Mucosa of gallbladder (tissue), 1 donor: ENCODE data around the gene SULT1E1. TPM values are rescaled to one million over a fixed set of nuclear protein-coding genes. Genes with fewer than 3 reads are reported as not detected.

ENCODE experiments used
- DNase-seq: peaks from one replicate; pipeline ENCODE4 v3.0.0-alpha.2; 2020; ENCODE audit warnings: low spot score
- total RNA-seq: library from RNA; stranded (reverse); gene quantifications from one replicate; pipeline ENCODE4 v1.2.1, GENCODE V29; 2021
- donor health status: DM: no; HTN: no; CAD: no.

SULT1E1 gene
- total RNA-seq, 1 donor from 2014 or later: 0.29 TPM

GRCh38 chr4:69793732-69794131, 66.2 kb downstream of the SULT1E1 start:
- DNase-seq: no peak

Other genes starting within 250 kb of the SULT1E1 start
- not detected for gene UGT2A2, start 220.5 kb downstream of the SULT1E1 start, total RNA-seq
- not detected for gene UGT2A1, start 206.9 kb downstream of the SULT1E1 start, total RNA-seq
- 0.75 TPM for gene SULT1B1, start 99.5 kb downstream of the SULT1E1 start, total RNA-seq
- gene CSN1S1, start 70.9 kb upstream of the SULT1E1 start, total RNA-seq: not detected
- not detected for gene CSN2, start 105.6 kb upstream of the SULT1E1 start, total RNA-seq
- gene STATH, start 135.8 kb upstream of the SULT1E1 start, total RNA-seq: not detected
- not detected for gene HTN3, start 168.3 kb upstream of the SULT1E1 start, total RNA-seq
- gene HTN1, start 190.3 kb upstream of the SULT1E1 start, total RNA-seq: not detected